A673 (cell line): ENCODE measurements around the gene HBA1.

ENCODE experiments used
- CTCF ChIP-seq: fragments of 300-800, 200-600 bp; sonication (generic); conservative IDR thresholded peaks from 2 replicates; pipeline ENCODE4 v1.5.1; 2017; ENCODE audit warnings: low read depth, mild to moderate bottlenecking, antibody characterized with exemption, low read length, moderate library complexity, mixed read lengths
- EZH2 ChIP-seq: fragments of 200-600 bp; sonication (generic); IDR thresholded peaks from 2 replicates; pipeline ENCODE4 v1.6.1; 2017; ENCODE audit warnings: borderline replicate concordance, low read depth, mild to moderate bottlenecking, mixed read lengths, antibody characterized with exemption, low read length; ENCODE audit not compliant: poor library complexity, severe bottlenecking

DNA sequence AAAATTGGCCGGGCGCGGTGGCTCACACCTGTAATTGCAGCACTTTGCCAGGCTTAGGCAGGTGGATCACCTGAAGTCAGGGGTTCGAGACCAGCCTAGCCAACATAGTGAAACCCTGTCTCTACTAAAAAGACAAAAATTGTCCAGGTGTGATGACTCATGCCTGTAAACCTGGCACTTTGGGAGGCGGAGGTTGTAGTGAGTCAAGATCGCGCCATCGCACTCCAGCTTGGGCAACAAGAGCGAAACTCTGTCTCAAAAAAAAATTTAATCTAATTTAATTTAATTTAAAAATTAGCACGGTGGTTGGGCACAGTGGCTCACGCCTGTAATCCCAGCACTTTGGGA is 2.2 kb downstream of the HBA1 start:
- TF ChIP-seq CTCF (no peak), EZH2 (no peak)
